Vagina (tissue), 2 donors: ENCODE data around the gene ZNRF1.

Experiments used
- CTCF ChIP-seq, 3 experiments: fragments of 450-650 bp in 2 of 3; fragments of 200-600 bp in 1 of 3; sonication (generic) in 1 of 3; IDR thresholded peaks; one replicate each; pipeline ENCODE4 v1.5.1; 2017 to 2019; ENCODE audit warnings: antibody characterized with exemption in 3 of 3, mild to moderate bottlenecking in 2 of 3, moderate library complexity in 2 of 3
- POLR2A ChIP-seq, 2 donors: fragments of 450-650 bp; IDR thresholded peaks; one replicate each; pipeline ENCODE4 v1.6.1; 2017; ENCODE audit warnings: antibody characterized with exemption in 2 of 2, mild to moderate bottlenecking in 2 of 2, moderate library complexity in 2 of 2
- POLR2AphosphoS5 ChIP-seq, 2 donors: sonication (generic); formaldehyde crosslinking; IDR thresholded peaks; one replicate each; pipeline ENCODE4 v1.9.0; 2017; ENCODE audit warnings: antibody characterized with exemption in 2 of 2, mild to moderate bottlenecking in 2 of 2, low read depth in 1 of 2; ENCODE audit not compliant: insufficient read depth in 1 of 2

GRCh38 chr16:75138233-75138632, 139.4 kb downstream of the ZNRF1 start:
- TF ChIP-seq CTCF (IDR thresholded peaks at IDR 0.05) (no peak), POLR2A (IDR thresholded peaks at IDR 0.05) (no peak), POLR2AphosphoS5 (IDR thresholded peaks at IDR 0.05; ENCODE audit: insufficient read depth in 1 of 2, low read depth in 1 of 2) (no peak)
